Right forelimb (tissue), 1 donor: ENCODE results near the gene EIF2B1.
"Not testable (repeated sequence)": the region's sequence is repeated elsewhere in the genome, so short reads cannot be mapped to it uniquely, and the experiment has no call there.

Source experiments
- DNase-seq: peaks from one replicate; pipeline ENCODE4 v3.0.0-alpha.2; 2018

EIF2B1 gene

GRCh38 chr12:123617144-123617543 is 16.3 kb downstream of the EIF2B1 start:
- no peak for DNase-seq

GRCh38 chr12:123614531-123614930 is 19.0 kb downstream of the EIF2B1 start:
- no peak for DNase-seq

- no peak for DNase-seq
Measured at GRCh38 chr12:123614110-123614509, 19.4 kb downstream of the EIF2B1 start.

GRCh38 chr12:123608182-123608581 is 25.3 kb downstream of the EIF2B1 start:
- no peak for DNase-seq

- DNase-seq = no peak
Measured at GRCh38 chr12:123607756-123608155, 25.7 kb downstream of the EIF2B1 start.

DNA sequence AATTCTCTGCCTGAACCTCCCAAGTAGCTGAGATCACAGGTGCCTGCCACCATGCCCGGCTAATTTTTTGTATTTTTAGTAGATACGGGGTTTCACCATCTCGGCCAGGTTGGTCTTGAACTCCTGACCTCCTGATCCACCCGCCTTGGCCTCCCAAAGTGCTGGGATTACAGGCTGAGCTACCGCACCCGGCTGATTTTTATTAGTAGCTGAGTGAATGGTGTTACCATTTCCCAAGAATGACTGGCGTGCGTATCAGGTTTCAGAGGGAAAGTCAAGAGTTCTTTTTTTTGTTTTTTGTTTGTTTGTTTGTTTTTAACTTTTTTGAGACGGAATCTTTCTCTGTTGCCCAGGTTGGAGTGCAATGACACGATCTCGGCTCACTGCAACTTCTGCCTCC is 30.0 kb downstream of the EIF2B1 start:
- DNase-seq = not testable (repeated sequence)

- DNase-seq = no peak
Measured at GRCh38 chr12:123602651-123603195, 30.8 kb downstream of the EIF2B1 start.

DNA sequence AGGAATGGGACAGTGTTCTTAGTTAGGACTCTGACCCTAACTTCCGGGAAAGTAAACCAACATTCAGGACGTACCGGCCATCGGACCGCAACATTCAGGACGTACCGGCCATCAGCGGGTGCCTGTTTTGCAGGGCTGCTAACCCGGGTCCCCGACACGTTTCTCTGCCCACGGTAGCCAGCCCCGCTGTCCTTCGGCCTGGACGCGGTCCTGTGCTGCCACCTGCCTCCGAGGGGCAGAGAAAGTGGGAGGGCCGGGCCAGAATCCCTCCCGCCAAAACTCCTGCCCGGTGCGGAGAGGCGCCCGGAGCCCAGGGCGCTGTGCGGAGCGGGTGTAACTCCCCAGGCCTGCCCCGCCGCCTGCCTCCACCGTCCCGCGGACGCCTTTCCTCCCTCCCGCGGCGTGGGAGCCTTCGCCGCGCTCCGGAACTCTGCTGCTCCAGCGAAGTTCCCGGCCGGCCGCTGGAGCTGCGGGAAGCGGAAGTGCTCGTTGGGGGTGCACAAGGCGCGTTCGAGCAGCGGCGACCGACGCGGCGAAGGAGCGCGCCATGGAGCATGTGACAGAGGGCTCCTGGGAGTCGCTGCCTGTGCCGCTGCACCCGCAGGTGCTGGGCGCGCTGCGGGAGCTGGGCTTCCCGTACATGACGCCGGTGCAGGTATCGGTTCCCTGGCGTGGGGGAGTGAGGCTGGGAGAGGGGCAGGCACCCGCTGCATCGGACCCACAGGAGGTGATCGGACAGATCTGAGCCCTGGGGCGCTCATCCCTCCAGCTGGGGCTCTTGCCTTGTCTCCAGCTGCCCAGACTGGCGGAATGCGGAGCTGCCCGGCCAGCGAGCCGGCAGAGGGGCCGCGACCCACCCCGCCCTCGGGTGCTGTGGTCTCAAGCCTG is 31.6 kb downstream of the EIF2B1 start, which contains the start of gene DDX55:
DDX55 (plus strand) TSS at position 498 of the 888 bp plus-strand sequence; CDS start at position 548, 50 bp downstream.
- DNase-seq = peak; percentile 90

- no peak for DNase-seq
Measured at GRCh38 chr12:123599721-123600120, 33.8 kb downstream of the EIF2B1 start.

DNA sequence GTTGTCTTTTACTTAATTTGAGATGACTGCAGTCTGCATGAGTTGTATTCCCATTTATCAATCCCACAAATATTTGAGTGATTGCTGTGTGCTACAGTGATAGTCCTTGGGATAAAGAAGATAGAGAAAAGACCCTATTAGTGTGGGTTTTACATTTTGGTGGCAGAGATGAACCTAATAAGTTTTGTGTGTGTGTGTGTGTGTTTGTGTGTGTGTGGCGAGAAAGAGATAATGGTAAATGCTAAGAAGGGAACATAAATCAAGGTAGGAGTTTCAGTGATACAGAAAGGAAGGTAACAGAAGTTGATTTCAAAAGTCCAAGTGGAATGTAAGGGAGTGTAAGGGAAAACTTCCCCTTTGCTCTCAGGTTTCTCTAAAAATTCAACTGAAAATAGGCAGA is 34.2 kb downstream of the EIF2B1 start:
- no peak for DNase-seq

DNA sequence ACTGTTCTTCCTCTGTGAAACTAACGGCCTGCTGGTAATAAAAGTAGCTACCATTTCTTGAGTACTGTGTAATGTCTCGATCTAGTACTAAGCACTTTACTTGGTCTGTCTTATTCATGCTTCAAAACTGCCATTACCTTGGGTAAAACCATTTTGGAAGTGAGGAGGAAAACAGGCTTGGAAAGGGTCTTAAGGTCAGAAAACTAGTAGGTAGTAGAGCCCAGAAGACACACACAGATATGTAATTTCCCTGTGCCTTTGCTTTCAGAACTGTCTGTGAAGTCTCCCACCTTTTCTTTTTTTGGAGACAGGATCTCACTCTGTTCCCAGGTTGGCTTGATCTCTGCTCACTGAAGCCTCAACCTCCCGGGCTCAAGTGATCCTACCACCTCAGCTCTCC is 35.0 kb downstream of the EIF2B1 start:
- DNase-seq = no peak

- no peak for DNase-seq
Measured at GRCh38 chr12:123597100-123597499, 36.4 kb downstream of the EIF2B1 start.

GRCh38 chr12:123595729-123596128 is 37.8 kb downstream of the EIF2B1 start:
- DNase-seq = no peak

GRCh38 chr12:123591702-123592481 is 41.6 kb downstream of the EIF2B1 start:
- no peak for DNase-seq

- no peak for DNase-seq
Measured at GRCh38 chr12:123580772-123581171, 52.7 kb downstream of the EIF2B1 start.

DNA sequence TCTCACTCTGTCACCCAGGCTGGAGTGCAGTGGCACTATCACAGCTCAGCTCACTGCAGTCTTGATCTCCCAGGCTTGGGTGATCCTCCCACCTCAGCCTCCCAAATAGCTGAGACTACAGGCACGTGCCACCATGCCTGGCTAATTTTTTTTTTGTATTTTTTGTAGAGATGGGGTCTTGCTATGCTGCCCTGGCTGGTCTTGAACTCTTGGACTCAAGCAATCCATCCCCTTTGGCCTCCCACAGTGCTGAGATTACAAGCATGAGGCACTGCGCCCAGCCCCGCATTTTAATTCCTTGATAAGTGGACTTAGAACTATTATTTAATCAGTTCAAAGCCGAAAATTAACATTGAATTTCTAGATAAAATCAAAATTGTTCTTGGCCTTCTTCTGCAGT is 54.7 kb downstream of the EIF2B1 start:
- DNase-seq = not testable (repeated sequence)

GRCh38 chr12:123578243-123578642 is 55.2 kb downstream of the EIF2B1 start:
- no peak for DNase-seq

- no peak for DNase-seq
Measured at GRCh38 chr12:123576611-123577010, 56.9 kb downstream of the EIF2B1 start.

GRCh38 chr12:123573870-123574269 is 59.6 kb downstream of the EIF2B1 start:
- no peak for DNase-seq

- no peak for DNase-seq
Measured at GRCh38 chr12:123572391-123572790, 61.1 kb downstream of the EIF2B1 start.

DNA sequence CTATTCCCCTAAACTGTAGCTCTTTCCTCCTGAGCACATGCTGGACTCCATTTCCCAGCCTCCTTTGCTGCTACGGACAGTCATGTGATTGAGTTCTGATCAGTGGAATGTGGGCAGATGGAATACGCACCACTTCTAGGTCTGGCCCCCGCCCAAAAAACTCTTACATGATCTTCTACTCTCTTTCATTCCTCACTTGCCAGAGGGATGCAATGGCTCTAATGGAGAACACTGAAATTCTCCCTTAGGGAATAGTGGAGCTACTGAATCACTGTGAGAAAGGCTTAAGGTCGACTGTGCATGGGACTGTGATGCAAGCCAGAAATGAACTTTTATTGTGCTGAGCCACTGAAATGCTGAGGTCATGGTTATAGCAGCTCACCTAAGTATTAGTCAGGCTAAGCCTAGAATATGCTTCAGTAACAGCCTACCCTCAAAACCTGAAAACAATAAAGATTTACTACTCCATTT is 62.1 kb downstream of the EIF2B1 start:
- no peak for DNase-seq
